ENCODE data around the gene GPM6B.

GPM6B gene

GRCh38 chrX:13857804-13858203 is 40.9 kb upstream of the GPM6B start:
- no peak overlapping the region for H4K8ac ChIP-seq (ENCODE audit: low read depth, low read length)
- no peaks in the 10 kb centered on the region for H3K4me1 ChIP-seq (ENCODE audit: control insufficient read depth in 1 of 2, insufficient read depth in 2 of 2, low read length in 2 of 2)
- H3K18ac ChIP-seq (ENCODE audit: low read length): no peak overlapping the region
- H3K4me2 ChIP-seq (ENCODE audit: low read length): no peak overlapping the region
- no peaks in the 10 kb centered on the region for H3K36me3 ChIP-seq (ENCODE audit: control insufficient read depth in 1 of 2, insufficient read depth in 2 of 2, low read length in 2 of 2)
- no peak overlapping the region for H2BK5ac ChIP-seq (ENCODE audit: low read depth, low read length, poor library complexity)
- no peak overlapping the region for H2AK5ac ChIP-seq (ENCODE audit: low read length)
- H3K27me3 ChIP-seq (ENCODE audit: insufficient read depth, low read length): no peaks in the 10 kb centered on the region
- no peak overlapping the region for H4K12ac ChIP-seq (ENCODE audit: low read depth, low read length)
- DNase-seq: no peak
- no peak overlapping the region for H3K23ac ChIP-seq (ENCODE audit: low read length)
- no peak overlapping the region for H3K4ac ChIP-seq (ENCODE audit: low read depth, low read length)
- WGBS (ENCODE audit: extremely low coverage, insufficient coverage, insufficient read length): no CpG with 5 or more reads among the region's 2 CpGs
- H3K9me3 ChIP-seq (ENCODE audit: insufficient read depth, low read depth, low read length): no peaks in the 10 kb centered on the region
- no peak overlapping the region for H3K27ac ChIP-seq (ENCODE audit: low read depth, low read length)
- H3K14ac ChIP-seq (ENCODE audit: low read length): no peak overlapping the region
- H3K79me1 ChIP-seq (ENCODE audit: low read length): no peaks in the 10 kb centered on the region
- no peak overlapping the region for H3K9ac ChIP-seq (ENCODE audit: low read length)
- H2BK12ac ChIP-seq (ENCODE audit: low read length): no peak overlapping the region
- H4K91ac ChIP-seq (ENCODE audit: low read depth, low read length): no peak overlapping the region
- no peak overlapping the region for H2BK120ac ChIP-seq (ENCODE audit: insufficient read depth, low read length, poor library complexity)
- H3K79me2 ChIP-seq (ENCODE audit: control insufficient read depth, insufficient read depth, low read length, poor library complexity): no peaks in the 10 kb centered on the region
- H3K4me3 ChIP-seq (ENCODE audit: low read depth, low read length): no peak overlapping the region
- no peak overlapping the region for H2AFZ ChIP-seq (ENCODE audit: insufficient read depth, low read length, poor library complexity)

- Histone ChIP-seq H3K9me3 (ENCODE audit: insufficient read depth, low read depth, low read length) (no peaks in the 10 kb centered on the region), H3K27ac (ENCODE audit: low read depth, low read length) (no peak overlapping the region), H3K4me2 (ENCODE audit: low read length) (no peak overlapping the region), H3K4me3 (ENCODE audit: low read depth, low read length) (no peak overlapping the region), H2BK12ac (ENCODE audit: low read length) (no peak overlapping the region), H4K8ac (ENCODE audit: low read depth, low read length) (no peak overlapping the region), H3K14ac (ENCODE audit: low read length) (no peak overlapping the region), H4K12ac (ENCODE audit: low read depth, low read length) (no peak overlapping the region), H2AK5ac (ENCODE audit: low read length) (no peak overlapping the region), H3K27me3 (ENCODE audit: insufficient read depth, low read length) (no peaks in the 10 kb centered on the region), H2AFZ (ENCODE audit: insufficient read depth, low read length, poor library complexity) (no peak overlapping the region), H3K23ac (ENCODE audit: low read length) (no peak overlapping the region), H2BK5ac (ENCODE audit: low read depth, low read length, poor library complexity) (no peak overlapping the region), H4K91ac (ENCODE audit: low read depth, low read length) (no peak overlapping the region), H3K36me3 (ENCODE audit: control insufficient read depth in 1 of 2, insufficient read depth in 2 of 2, low read length in 2 of 2) (no peaks in the 10 kb centered on the region), H3K4me1 (ENCODE audit: control insufficient read depth in 1 of 2, insufficient read depth in 2 of 2, low read length in 2 of 2) (no peaks in the 10 kb centered on the region), H3K9ac (ENCODE audit: low read length) (no peak overlapping the region), H3K18ac (ENCODE audit: low read length) (no peak overlapping the region), H3K4ac (ENCODE audit: low read depth, low read length) (no peak overlapping the region), H2BK120ac (ENCODE audit: insufficient read depth, low read length, poor library complexity) (no peak overlapping the region), H3K79me2 (ENCODE audit: control insufficient read depth, insufficient read depth, low read length, poor library complexity) (no peaks in the 10 kb centered on the region), H3K79me1 (ENCODE audit: low read length) (no peaks in the 10 kb centered on the region)
- WGBS (ENCODE audit: extremely low coverage, insufficient coverage, insufficient read length): no CpG with 5 or more reads among the region's 1 CpG
- no peak for DNase-seq
Measured at GRCh38 chrX:13855689-13856450, 39.0 kb upstream of the GPM6B start.

GRCh38 chrX:13854003-13854402 is 37.1 kb upstream of the GPM6B start:
- Histone ChIP-seq H3K4me2 (ENCODE audit: low read length) (no peak overlapping the region), H2AFZ (ENCODE audit: insufficient read depth, low read length, poor library complexity) (no peak overlapping the region), H2BK12ac (ENCODE audit: low read length) (no peak overlapping the region), H3K9me3 (ENCODE audit: insufficient read depth, low read depth, low read length) (no peaks in the 10 kb centered on the region), H3K9ac (ENCODE audit: low read length) (no peak overlapping the region), H3K23ac (ENCODE audit: low read length) (no peak overlapping the region), H3K4me3 (ENCODE audit: low read depth, low read length) (no peak overlapping the region), H2BK120ac (ENCODE audit: insufficient read depth, low read length, poor library complexity) (no peak overlapping the region), H4K8ac (ENCODE audit: low read depth, low read length) (no peak overlapping the region), H3K36me3 (ENCODE audit: control insufficient read depth in 1 of 2, insufficient read depth in 2 of 2, low read length in 2 of 2) (no peaks in the 10 kb centered on the region), H3K14ac (ENCODE audit: low read length) (no peak overlapping the region), H3K79me1 (ENCODE audit: low read length) (no peaks in the 10 kb centered on the region), H4K91ac (ENCODE audit: low read depth, low read length) (no peak overlapping the region), H2AK5ac (ENCODE audit: low read length) (no peak overlapping the region), H2BK5ac (ENCODE audit: low read depth, low read length, poor library complexity) (no peak overlapping the region), H3K27ac (ENCODE audit: low read depth, low read length) (no peak overlapping the region), H4K12ac (ENCODE audit: low read depth, low read length) (no peak overlapping the region), H3K18ac (ENCODE audit: low read length) (no peak overlapping the region), H3K4me1 (ENCODE audit: control insufficient read depth in 1 of 2, insufficient read depth in 2 of 2, low read length in 2 of 2) (no peaks in the 10 kb centered on the region), H3K27me3 (ENCODE audit: insufficient read depth, low read length) (no peaks in the 10 kb centered on the region), H3K4ac (ENCODE audit: low read depth, low read length) (no peak overlapping the region), H3K79me2 (ENCODE audit: control insufficient read depth, insufficient read depth, low read length, poor library complexity) (no peaks in the 10 kb centered on the region)
- no peak for DNase-seq
- no CpG with 5 or more reads among the region's 2 CpGs for WGBS (ENCODE audit: extremely low coverage, insufficient coverage, insufficient read length)

GRCh38 chrX:13852001-13852695 is 35.3 kb upstream of the GPM6B start:
- Histone ChIP-seq H3K9me3 (ENCODE audit: insufficient read depth, low read depth, low read length) (no peaks in the 10 kb centered on the region), H2BK12ac (ENCODE audit: low read length) (no peak overlapping the region), H2AFZ (ENCODE audit: insufficient read depth, low read length, poor library complexity) (no peak overlapping the region), H3K18ac (ENCODE audit: low read length) (no peak overlapping the region), H3K23ac (ENCODE audit: low read length) (no peak overlapping the region), H3K14ac (ENCODE audit: low read length) (no peak overlapping the region), H3K9ac (ENCODE audit: low read length) (no peak overlapping the region), H3K4me2 (ENCODE audit: low read length) (no peak overlapping the region), H3K27me3 (ENCODE audit: insufficient read depth, low read length) (no peaks in the 10 kb centered on the region), H3K4me1 (ENCODE audit: control insufficient read depth in 1 of 2, insufficient read depth in 2 of 2, low read length in 2 of 2) (no peaks in the 10 kb centered on the region), H4K91ac (ENCODE audit: low read depth, low read length) (no peak overlapping the region), H3K79me1 (ENCODE audit: low read length) (no peaks in the 10 kb centered on the region), H3K27ac (ENCODE audit: low read depth, low read length) (no peak overlapping the region), H4K12ac (ENCODE audit: low read depth, low read length) (no peak overlapping the region), H3K79me2 (ENCODE audit: control insufficient read depth, insufficient read depth, low read length, poor library complexity) (no peaks in the 10 kb centered on the region), H3K4me3 (ENCODE audit: low read depth, low read length) (no peak overlapping the region), H2AK5ac (ENCODE audit: low read length) (no peak overlapping the region), H3K4ac (ENCODE audit: low read depth, low read length) (no peak overlapping the region), H4K8ac (ENCODE audit: low read depth, low read length) (no peak overlapping the region), H2BK120ac (ENCODE audit: insufficient read depth, low read length, poor library complexity) (no peak overlapping the region), H2BK5ac (ENCODE audit: low read depth, low read length, poor library complexity) (no peak overlapping the region), H3K36me3 (ENCODE audit: control insufficient read depth in 1 of 2, insufficient read depth in 2 of 2, low read length in 2 of 2) (no peaks in the 10 kb centered on the region)
- WGBS (ENCODE audit: extremely low coverage, insufficient coverage, insufficient read length): no CpG with 5 or more reads among the region's 4 CpGs
- DNase-seq: no peak
